GM18517 (cell line): ENCODE data around the gene MRPL12.

ENCODE experiments used
- ATAC-seq: cut with Tn5 transposase; IDR thresholded peaks from one replicate; pipeline ENCODE4 v1.9.1; 2021; ENCODE audit warnings: mild to moderate bottlenecking, moderate library complexity; ENCODE audit not compliant: unreplicated experiment

Gene MRPL12

DNA sequence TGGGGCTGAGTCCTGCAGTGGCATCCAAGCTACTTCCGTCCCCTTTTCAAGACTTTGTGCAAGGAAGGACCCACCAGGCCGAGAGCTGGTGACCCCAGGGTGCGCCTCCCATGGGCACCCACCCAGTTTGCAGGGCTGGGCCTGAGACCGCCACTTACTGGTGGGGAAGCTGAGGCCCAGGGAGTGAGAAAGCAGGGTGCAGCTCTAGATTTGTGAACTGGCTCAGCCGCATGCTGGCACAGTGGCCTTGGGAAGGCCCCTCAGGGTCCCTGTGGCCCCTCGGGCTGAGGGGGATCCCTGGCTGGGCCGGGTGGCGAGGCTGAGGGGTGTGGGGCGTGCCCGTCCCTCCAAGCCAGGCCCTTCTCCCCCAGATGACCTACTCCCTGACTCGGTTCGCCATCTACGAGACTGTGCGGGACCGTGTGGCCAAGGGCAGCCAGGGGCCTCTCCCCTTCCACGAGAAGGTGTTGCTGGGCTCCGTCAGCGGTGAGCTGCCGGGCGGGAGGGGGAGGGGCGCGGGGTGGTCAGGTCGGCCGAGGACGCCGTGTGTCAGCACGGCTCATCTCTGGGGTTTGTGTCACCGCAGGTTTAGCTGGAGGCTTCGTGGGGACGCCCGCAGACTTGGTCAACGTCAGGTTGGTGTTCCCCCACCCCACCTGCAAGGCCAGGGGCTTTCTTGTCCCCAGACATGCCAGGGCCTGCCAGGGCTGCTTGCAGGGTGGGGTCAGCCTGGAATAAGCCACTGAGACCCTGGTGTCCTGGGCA, 12.1 kb downstream of the MRPL12 start:
- no peak for ATAC-seq

DNA sequence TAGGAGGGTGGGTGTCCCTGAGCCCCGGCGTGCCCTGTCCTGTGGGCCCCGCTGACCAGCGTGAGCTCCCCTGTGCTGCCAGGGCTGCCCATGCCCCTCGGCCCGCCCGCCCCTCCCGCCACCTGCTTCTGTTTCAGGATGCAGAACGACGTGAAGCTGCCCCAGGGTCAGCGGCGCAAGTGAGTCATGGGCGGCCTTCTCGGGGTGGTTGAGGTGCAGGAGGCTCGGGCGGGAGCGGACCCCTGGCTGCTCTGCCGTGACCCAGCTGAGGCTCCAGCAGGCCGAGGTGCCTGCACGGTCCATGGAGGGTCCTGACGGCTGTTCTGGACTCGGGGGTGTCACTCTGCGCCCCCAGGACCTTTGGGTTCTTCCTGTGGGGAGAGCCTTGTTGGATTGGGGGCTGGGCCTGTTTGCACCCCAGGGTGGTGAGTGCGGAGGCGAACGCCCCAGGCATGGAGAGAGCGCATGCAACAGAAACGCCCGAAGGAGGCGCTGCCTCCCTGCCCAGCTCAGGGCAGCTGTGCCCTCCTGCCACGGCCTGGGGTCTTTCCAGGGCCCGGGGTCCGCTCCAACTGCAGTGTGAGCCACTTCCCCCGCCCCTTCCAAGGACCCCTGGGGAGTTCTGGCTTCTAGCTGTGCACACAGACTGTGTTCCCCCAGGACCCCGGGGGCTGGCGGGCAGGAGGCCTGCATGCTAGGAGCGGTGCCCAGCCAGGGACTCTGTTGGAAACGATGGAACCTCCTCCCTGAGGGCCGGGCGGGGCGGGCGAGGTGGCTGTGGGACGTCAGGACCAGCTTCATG, 12.9 kb downstream of the MRPL12 start:
- ATAC-seq: no peak

DNA sequence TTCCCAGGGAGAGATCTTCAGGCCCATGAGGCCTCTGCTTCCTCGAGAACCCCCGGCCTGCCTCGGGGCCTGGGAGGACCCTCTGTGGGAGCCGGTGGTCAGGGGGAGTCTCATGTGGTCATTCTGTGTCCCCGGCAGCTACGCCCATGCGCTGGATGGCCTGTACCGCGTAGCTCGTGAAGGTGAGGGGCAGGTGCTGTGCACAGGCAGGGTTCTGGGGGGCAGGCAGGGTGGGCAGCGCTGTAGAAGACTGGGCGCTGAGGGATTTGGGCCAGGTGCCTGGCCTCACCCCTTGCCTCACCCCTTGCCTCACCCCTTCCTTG, 13.5 kb downstream of the MRPL12 start:
- ATAC-seq: no peak

DNA sequence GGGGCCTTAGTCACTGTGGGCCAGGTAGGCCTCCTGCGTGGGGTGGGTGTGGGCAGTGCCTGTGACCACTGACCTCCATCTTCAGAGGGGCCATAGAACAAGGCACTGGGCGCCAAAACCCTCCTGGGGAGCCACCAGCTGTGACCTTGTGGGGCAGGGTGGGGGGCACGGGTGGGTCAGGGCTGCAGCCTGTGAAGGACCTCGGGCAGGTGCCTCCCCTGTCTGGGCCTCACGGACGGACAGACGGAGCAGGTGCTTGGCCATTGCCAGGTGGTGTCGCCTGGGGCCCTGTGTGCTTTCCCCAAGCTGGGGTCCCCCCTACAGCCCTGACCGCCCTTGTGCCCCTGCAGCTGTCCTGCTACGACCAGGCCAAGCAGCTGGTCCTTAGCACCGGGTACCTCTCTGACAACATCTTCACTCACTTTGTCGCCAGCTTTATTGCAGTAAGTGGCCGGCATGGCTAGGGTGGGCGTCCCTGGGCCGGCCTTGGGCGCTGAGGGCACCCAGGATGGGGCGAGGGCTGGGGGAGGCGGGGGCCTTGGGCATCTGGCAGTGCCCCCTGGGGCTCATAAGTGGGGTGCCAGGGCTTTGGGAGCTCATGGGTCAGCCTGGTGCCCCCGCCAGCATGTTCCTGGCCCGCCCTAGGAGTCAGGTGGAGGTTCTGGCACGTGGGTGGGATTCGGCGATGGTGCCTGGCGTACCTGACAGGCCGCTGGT, 14.0 kb downstream of the MRPL12 start:
- no peak for ATAC-seq

DNA sequence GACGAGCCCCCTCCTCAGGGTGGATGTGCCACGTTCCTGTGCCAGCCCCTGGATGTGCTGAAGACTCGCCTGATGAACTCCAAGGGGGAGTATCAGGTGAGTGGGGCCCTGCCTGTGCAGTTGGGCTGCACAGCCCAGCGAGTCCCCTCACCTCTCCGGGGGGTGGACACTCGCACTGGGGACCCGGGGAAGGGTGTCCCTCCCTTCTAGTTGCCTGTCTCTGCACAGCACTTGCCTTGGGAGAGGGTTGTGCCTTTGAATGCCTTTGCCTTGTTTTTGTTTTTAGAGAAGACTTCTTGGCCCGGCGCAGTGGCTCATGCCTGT, 14.6 kb downstream of the MRPL12 start:
- ATAC-seq: no peak

DNA sequence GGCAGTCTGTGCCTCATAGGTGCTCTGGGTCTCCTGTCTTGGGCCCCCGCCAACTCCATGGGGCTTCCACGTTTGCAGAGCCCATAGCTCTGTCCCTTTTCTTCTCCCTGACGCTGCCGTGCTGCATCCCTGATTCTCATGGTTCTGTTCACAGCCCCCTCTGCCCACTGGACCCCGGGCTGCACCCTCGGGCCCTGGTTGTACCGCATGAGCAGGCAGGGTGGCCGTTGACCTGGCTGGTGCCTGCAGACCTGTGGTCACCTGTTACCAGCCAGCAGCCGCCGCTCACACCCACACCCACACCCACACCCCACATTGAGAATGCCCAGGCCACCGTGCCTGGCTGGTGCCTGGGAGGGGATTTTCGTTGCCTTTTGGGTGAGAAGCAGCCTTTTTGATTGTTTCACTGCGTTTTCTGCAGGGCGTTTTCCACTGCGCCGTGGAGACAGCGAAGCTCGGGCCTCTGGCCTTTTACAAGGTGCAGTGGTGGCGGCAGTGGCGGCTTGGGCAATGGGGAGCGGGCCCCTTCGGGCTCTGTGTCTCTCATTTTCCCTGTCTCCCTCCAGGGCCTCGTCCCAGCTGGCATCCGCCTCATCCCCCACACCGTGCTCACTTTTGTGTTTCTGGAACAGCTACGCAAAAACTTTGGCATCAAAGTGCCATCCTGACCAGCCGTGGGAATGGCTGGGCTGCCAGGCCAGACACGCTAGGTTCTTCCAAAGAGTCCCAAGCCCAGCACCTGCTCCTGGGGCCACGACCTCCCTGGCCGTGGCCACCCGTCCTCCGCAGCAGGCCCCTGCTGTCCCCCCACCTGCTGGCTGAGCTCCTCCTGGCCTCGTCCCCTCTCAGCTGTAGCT, 16.5 kb downstream of the MRPL12 start:
- ATAC-seq: no peak

DNA sequence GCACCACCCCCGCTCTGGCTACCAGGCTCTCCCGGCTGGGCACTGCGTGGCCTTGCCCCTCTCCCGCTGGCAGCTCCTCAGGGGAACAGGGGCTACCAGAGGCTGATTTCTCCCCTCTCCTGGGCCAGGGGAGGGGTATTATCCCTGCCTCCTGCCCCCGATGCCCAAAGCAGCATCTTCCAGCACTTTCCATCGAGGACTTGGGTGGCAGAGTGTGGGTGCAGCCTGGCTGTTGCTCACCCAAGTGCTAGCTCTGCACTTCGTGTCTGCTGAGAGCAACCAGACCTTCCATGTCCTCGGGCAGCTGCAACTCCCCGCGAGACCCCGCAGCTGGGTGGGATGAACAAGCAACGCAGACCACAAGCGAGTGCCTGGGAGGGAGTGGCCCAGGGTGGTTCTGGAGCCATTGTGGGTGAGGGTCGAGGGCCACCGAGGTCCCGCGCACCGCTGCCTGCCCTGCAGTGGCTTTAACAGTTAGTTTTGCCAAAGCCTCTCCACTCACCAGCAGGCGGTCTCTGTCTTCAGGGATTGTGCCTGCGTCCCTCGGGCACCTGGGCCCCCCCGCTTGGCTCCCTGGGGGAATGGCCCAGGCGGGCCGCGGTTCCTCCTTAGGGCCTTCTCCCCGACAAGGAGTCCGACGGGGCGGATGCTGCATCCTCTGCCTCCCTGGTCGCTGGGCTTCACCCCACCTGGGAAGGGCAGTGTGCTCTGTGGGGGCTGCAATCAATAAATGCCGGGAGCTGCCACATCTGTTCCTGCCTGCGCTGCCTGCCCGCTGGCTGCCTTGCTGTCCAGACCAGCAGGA, 17.3 kb downstream of the MRPL12 start:
- no peak for ATAC-seq

DNA sequence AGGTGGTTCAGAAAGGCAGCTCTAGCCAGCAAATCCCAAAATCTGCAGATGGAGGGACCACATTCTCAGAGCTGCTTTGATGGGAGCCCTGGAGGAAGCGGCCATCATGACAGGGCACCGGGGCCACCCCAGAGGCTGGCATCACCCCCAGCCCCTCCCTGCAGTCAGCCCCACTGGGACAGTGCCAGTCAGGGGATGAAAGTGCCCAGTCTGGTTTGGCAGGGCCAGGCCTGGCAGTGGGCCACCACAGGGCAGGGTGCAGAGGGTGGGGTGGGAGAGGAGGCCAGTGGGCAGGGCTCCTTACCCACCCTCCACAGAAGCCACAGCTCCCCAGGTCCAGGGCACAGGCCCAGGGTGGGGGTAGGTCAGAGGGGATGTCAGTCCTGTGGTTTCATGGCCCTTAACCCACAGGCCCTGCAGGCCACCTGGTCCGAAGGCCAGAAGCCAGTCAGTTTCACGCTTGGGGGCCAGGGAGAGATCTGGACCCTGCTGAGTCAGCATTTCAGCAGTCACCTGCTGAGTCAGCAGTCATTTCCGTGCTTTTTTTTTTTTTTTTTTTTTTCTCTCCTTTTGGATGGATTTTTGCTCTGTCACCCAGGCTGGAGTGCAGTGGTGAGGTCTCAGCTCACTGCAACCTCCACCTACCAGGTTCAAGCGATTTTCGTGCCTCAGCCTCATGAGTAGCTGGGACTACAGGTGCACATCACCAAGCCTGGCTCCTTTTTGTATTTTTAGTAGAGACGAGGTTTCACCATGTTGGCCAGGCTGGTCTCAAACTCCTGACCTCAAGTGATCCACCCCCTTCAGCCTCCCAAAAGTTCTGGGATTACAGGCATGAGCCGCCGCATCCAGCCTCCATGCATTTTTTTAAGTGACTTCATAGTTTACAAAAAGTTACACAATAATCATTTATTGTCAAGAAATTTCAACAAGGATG, 19.3 kb downstream of the MRPL12 start:
- no peak for ATAC-seq

DNA sequence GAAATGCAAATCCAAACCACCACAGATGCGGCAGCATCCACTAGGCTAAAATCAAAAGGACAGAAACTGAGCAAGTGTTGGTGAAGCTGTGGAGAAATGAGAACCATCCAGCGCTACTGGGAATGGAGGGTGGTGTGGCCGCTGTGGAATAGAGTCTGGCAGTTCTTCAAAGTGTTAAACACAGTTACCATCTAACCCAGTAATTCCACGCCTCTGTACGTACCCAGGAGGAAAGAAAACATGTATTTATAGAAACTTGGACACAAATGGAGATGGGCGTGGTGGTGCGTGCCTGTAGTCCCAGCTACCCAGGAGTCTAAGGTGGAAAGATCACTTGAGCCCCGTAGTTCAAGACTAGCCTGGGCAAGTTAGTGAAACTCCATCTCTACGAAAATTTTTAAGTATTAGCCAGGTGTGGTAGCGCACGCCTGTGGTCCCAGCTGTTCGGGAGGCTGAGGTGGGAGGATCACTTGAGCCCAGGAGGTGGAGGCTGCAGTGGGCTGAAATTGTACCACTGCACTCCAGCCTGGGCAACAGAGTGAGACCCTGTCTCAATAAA, 20.6 kb downstream of the MRPL12 start:
- ATAC-seq: no peak

DNA sequence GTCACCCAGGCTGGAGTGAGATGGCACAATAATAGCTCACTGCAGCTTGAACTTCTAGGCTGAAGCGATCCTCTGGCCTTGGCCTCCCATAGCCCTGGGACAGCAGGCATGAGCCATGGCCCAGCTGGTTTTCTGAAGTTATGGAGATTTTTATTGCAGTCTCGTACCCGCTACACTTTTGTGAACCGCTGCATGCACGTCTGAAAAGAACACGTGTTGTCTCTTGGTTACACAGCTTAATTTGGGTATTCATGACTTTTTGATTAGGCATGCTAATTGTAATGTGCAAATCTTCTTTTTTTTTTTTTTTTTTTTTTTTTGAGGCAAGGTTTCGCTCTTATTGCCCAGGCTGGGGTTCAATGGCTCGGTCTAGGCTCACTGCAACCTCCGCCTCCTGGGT, 22.3 kb downstream of the MRPL12 start:
- no peak for ATAC-seq

DNA sequence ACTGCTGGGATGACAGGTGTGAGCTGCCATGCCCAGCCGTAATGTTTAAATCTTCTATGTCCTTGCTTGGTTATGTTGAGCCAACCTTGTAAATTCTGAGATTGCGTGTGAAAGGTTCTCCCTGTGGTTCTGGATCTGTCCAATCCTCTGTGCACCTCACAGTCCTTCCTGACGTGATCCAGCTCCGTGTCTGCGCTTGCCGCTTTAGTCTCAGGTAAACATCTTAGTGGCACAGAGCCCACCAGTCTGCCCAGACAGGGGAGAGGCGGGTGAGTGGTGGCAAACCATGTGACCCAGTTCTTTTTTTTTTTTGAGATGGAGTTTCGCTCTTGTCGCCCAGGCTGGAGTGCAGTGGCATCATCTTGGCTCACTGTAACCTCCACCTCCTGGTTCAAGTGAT, 22.8 kb downstream of the MRPL12 start:
- no peak for ATAC-seq

DNA sequence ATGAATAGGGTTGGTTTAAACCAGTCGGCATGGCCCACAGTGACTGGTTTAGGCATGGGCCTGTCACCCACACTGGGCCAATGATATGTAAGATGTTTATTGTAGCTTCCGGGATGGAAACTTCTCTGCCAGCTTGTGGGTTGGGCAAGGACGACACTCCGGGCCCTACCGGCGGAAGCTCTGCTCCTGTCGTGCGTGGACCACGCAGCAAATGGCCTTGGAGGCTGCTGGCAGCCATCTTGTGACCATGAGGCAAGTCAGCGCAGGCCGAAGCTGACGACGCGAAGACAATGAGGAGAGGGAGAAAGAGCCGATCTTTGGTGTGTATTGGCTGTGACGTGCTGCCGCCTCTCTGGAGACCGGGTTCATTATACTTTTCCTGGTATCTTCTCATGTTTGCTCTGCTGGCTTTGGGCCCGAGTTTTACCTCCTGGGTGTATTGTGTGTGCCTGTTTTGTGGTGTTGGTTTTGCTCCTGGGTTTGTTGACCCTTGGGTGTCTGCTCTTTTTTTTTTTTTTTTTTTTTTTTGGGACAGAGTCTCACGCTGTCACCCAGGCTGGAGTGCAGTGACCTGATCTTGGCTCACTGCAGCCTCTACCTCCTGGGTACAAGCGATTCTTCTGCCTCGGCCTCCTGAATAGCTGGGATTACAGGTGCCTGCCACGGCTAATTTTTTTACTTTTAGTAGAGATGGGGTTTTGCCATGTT, 24.3 kb downstream of the MRPL12 start:
- no peak for ATAC-seq

DNA sequence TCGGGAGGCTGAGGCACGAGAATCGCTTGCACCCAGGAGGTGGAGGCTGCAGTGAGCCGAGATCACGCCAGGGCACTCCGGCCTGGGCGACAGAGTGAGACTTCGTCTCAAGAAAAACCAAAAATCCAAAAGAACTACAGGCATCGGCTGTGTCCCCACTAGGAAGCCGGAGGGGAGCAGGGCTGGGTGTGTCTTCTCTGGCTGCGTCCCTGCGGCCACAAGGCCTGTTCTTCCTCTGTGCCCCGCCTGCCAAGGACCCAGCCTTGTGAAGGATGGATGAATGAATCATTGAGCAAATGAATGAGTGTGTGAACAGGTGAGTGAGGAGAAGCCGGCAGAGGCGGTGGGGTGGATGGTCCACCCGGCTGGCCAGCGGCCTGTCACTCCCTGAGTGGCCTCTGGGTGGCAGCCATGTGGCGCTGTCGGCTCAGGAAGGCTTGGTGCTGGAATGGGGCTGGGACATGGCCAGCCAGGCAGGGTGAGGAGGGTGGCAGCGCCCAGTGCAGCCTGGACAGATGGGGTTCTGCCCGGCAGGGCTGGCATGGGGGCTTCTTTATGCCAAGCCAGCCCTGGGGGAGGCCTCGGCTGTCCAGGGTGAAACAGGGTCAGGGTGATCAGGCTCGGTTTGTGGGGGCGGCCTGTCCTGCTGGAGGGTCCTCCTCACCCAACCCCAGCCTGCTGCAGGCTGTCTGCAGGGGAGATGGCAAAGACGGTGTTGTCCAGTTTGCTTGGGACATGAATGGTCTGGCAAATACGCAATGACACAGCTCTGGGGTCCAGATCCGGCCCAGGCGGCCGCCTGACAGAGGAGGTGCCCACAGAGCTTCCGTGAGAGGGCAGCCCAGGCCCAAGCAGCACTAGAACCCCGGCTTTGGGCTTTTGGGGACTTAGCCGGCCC, 30.6 kb downstream of the MRPL12 start:
- no peak for ATAC-seq

DNA sequence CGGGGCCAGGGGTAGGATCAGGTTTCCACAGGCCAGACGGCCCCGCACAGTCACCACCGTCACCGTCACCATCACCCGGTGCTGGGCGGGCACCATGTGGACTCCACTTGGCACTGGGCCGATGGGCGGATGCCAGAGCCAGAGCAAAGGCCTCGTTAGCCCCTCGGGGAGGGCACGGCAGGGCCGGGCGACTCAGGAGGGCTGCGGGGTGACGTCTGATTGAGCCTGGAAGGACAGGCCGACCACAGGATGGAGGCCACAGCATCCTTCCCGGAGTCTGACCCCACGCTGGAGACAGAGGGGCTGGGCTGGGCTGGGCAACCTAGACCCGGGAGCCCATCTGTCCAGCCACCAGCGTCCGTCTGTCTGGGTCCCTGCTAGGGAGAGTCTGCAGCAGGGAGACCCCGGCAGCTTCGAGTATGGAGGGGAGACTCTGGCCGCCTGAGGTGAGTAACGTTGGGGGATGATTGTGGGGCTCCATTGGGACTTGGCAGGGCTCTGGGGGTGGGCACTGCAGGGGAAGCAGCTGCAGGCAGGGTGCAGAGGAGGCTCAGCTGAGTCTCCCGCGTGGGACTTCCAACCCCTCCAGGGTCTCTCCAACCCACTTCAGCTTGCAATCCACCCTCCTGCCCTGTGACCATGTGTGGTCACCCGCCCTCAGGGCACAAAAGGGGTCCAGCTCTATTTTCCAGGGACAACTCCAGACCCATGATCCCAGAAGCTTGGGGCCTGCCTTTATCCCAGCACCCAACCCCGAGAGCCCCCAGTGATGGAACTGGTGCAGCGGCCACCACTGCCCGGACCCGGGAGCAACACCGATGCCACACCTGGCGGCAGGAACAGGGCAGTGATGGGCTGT, 31.5 kb downstream of the MRPL12 start:
- no peak for ATAC-seq

DNA sequence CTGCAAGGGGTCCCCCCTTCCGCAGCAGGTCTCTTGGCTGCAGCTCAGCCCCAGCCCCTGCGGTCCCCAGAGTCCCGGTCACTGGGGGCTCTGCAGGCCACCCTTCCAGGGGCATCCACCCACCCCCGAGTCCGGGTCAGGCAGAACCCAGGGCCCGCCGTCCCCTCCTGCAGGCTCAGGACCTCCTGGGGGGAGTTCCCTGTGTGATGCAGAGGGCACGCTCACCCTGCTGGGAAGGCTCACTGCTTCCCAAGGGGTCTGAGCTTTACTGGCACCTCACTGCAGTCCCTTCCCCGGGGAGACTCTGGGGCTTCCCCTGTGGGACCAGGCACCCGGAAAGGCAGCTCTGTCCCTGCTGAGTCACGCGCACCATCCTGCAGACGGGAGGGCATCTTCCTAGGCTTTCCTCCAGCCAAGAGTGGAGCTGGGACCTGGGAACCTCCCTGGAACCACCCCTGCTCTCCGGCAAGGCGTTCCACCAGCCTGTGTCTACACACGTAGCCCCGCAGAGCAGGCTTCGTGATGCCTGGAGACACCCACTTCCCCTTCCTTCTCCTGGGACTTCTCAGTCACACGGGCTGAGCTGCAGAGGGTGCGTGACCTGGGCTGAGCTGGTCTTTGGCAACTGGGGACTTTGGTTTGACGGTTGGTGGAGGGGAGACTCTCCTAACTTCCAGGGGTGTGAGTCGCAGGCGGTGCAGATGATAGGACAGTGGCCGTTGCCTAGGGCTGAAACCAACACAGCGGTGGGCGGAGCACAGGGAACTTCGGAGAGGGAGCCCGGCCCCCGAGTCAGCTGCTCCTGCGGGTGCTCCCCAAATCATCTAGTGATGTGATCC, 32.3 kb downstream of the MRPL12 start:
- no peak for ATAC-seq
